Endothelial cell of umbilical vein (primary cell): Measurements from ENCODE around the gene RGS10. TPM values are rescaled to one million over a fixed set of nuclear protein-coding genes. Genes with fewer than 3 reads are reported as not detected.

Experiments used
- BruUV-seq: library from RNA; stranded (reverse); fragments of 400-500 nt; replicated peaks from 2 replicates; lab custom pipeline; 2021; lab: Mats Ljungman, UMichigan
- CTCF ChIA-PET: fragments of 300-600, 350-600 bp; sonication (Branson Sonifier 250); formaldehyde crosslinking; loops from one replicate; lab custom pipeline; 2021; ENCODE audit warnings: antibody characterized with exemption, inconsistent platforms; lab: Charles Lee
- POLR2A ChIA-PET: fragments of 300-600, 350-600 bp; sonication (Branson Sonifier 250); formaldehyde crosslinking; loops from one replicate; lab custom pipeline; 2021; ENCODE audit warnings: antibody characterized with exemption, inconsistent platforms; lab: Charles Lee
- DNase-seq: peaks from one replicate; pipeline ENCODE4 v3.0.0-alpha.2; 2011; ENCODE audit warnings: low read depth, low spot score
- FAIRE-seq: peaks from 2 replicates; lab custom pipeline; 2011; peaks lifted over from hg19 to GRCh38; lab: Jason Lieb, UNC
- H2AFZ ChIP-seq: 2 replicates; pipeline ENCODE4 v1.6.0; 2012; ENCODE audit warnings: low read depth, low read length, control low read depth, inconsistent platforms
- H3K27ac ChIP-seq: 2 replicates; pipeline ENCODE4 v1.5.1; 2011; ENCODE audit warnings: low read depth, mild to moderate bottlenecking, control low read depth, low read length, moderate library complexity; ENCODE audit not compliant: insufficient read depth
- H3K27me3 ChIP-seq, 2 experiments: 2 replicates each; pipeline versions ENCODE4 v1.6.0 to v1.6.1; 2011; ENCODE audit warnings: low read length in 2 of 2, mixed read lengths in 1 of 2; ENCODE audit not compliant: control insufficient read depth in 2 of 2, insufficient read depth in 2 of 2
- H3K36me3 ChIP-seq, 2 experiments: 2 replicates in 1 of 2; 3 replicates in 1 of 2; pipeline ENCODE4 v1.5.1; 2011; ENCODE audit warnings: low read length in 2 of 2, mild to moderate bottlenecking in 1 of 2, moderate library complexity in 1 of 2; ENCODE audit not compliant: control insufficient read depth in 2 of 2, insufficient read depth in 2 of 2; ENCODE audit errors: extremely low read depth in 1 of 2
- H3K4me1 ChIP-seq: 3 replicates; pipeline ENCODE4 v1.5.1; 2011; ENCODE audit warnings: mild to moderate bottlenecking, low read length; ENCODE audit not compliant: control insufficient read depth, insufficient read depth; ENCODE audit errors: extremely low read depth
- H3K4me2 ChIP-seq: 2 replicates; pipeline ENCODE4 v1.6.1; 2011; ENCODE audit warnings: low read length, control low read depth, mixed read lengths; ENCODE audit not compliant: insufficient read depth
- H3K4me3 ChIP-seq, 3 experiments: fragments of 200-600 bp in 1 of 3; sonication (generic), shearing (Covaris generic) in 1 of 3; replicated peaks in 1 of 3; 2 replicates each; pipeline ENCODE4 v1.5.1; 2011 to 2016; ENCODE audit warnings: control low read depth in 3 of 3, low read length in 3 of 3, mild to moderate bottlenecking in 2 of 3, inconsistent platforms in 1 of 3, low read depth in 1 of 3, moderate library complexity in 1 of 3; ENCODE audit not compliant: insufficient read depth in 1 of 3
- H3K79me2 ChIP-seq: 2 replicates; pipeline ENCODE4 v1.6.0; 2012; ENCODE audit warnings: low read length, inconsistent platforms; ENCODE audit not compliant: control insufficient read depth, insufficient read depth
- H3K9ac ChIP-seq: replicated peaks from 2 replicates; pipeline ENCODE3; 2011; ENCODE audit warnings: low read length, control low read depth; ENCODE audit not compliant: insufficient read depth; ENCODE audit errors: extremely low read depth
- H3K9me1 ChIP-seq: replicated peaks from 3 replicates; pipeline ENCODE4 v1.6.0; 2011; ENCODE audit warnings: mild to moderate bottlenecking, low read length; ENCODE audit not compliant: control insufficient read depth, insufficient read depth; ENCODE audit errors: extremely low read depth
- H3K9me3 ChIP-seq: replicated peaks from 2 replicates; pipeline ENCODE4 v1.5.1; 2012; ENCODE audit warnings: low read length, inconsistent platforms; ENCODE audit not compliant: control insufficient read depth, insufficient read depth
- H4K20me1 ChIP-seq: replicated peaks from 2 replicates; pipeline ENCODE3; 2011; ENCODE audit warnings: mild to moderate bottlenecking, low read length; ENCODE audit not compliant: control insufficient read depth, insufficient read depth; ENCODE audit errors: extremely low read depth
- EZH2 ChIP-seq: IDR thresholded peaks from 2 replicates; pipeline ENCODE4 v1.6.1; 2012; ENCODE audit warnings: borderline replicate concordance, low read depth, mild to moderate bottlenecking, moderate library complexity, low read length, inconsistent platforms; ENCODE audit not compliant: severe bottlenecking
- FOS ChIP-seq: IDR thresholded peaks from 2 replicates; pipeline ENCODE4 v1.6.1; 2011; ENCODE audit warnings: mild to moderate bottlenecking, low read length, moderate library complexity, borderline replicate concordance; ENCODE audit not compliant: insufficient read depth
- GATA2 ChIP-seq: IDR thresholded peaks from 2 replicates; pipeline ENCODE4 v1.7.0; 2011; ENCODE audit warnings: low read depth, mild to moderate bottlenecking, moderate library complexity, mixed read lengths, low read length; ENCODE audit not compliant: insufficient read length, insufficient read depth
- JUN ChIP-seq: IDR thresholded peaks from 2 replicates; pipeline ENCODE4 v1.6.1; 2011; ENCODE audit warnings: borderline replicate concordance, low read depth; ENCODE audit not compliant: insufficient read length, insufficient read depth
- MYC ChIP-seq: IDR thresholded peaks from one replicate; pipeline ENCODE4 v1.6.1; 2011; ENCODE audit warnings: mild to moderate bottlenecking, low read depth, low read length
- POLR2A ChIP-seq: IDR thresholded peaks from 2 replicates; pipeline ENCODE4 v1.6.1; 2012; ENCODE audit warnings: low read depth, mild to moderate bottlenecking, control low read depth, low read length
- POLR2AphosphoS5 ChIP-seq: IDR thresholded peaks from 2 replicates; pipeline ENCODE4 v1.6.1; 2012; ENCODE audit warnings: low read depth, mild to moderate bottlenecking, control low read depth, low read length, moderate library complexity; ENCODE audit not compliant: insufficient read depth
- dilution Hi-C: fragments of 300-500 bp; cut with MboI; formaldehyde crosslinking; loops from one replicate; pipeline ENCODE4 v1.15.0; 2019; ENCODE audit warnings: low sequenced_read_pairs; ENCODE audit not compliant: extremely low pct_ligation_motif_present
- intact Hi-C: fragments of 100-400 bp; cut with micrococcal nuclease; formaldehyde crosslinking; loops from one replicate; pipeline ENCODE4 v1.10.0; 2022
- polyA plus RNA-seq, 4 experiments: library from polyadenylated mRNA; depleted of rRNA in 3 of 4; stranded (reverse) in 3 of 4; unstranded in 1 of 4; fragments of >200 nt; gene quantifications; 2 replicates each; pipeline versions ENCODE4 v1.2.1 to v1.2.3, GENCODE V29; 2011 to 2012; ENCODE audit warnings: missing spikeins in 1 of 4
- total RNA-seq: library from RNA; stranded (reverse); gene quantifications from 2 replicates; pipeline ENCODE4 v1.2.3, GENCODE V29; 2021
- TF ChIP-seq, protein P1 (sequence below), 2 donors: IDR thresholded peaks; 1 replicate in 1 of 2; 2 replicates in 1 of 2; pipeline ENCODE4 v1.5.1; 2011; ENCODE audit warnings: low read length in 2 of 2, mild to moderate bottlenecking in 2 of 2, moderate library complexity in 2 of 2, control low read depth in 1 of 2, inconsistent platforms in 1 of 2, low read depth in 1 of 2; ENCODE audit not compliant: insufficient read depth in 1 of 2; ENCODE audit errors: extremely low read depth in 1 of 2
- TF ChIP-seq, protein P2 (sequence below): IDR thresholded peaks from 2 replicates; pipeline ENCODE4 v1.6.1; 2011; ENCODE audit not compliant: insufficient read depth, insufficient read length

RGS10 gene
- total and polyA plus RNA-seq, 2 donors (not counting 3 experiments of a cell fraction or from before 2014, with no cell fraction given), result 7.8 to 22.4 TPM

DNA sequence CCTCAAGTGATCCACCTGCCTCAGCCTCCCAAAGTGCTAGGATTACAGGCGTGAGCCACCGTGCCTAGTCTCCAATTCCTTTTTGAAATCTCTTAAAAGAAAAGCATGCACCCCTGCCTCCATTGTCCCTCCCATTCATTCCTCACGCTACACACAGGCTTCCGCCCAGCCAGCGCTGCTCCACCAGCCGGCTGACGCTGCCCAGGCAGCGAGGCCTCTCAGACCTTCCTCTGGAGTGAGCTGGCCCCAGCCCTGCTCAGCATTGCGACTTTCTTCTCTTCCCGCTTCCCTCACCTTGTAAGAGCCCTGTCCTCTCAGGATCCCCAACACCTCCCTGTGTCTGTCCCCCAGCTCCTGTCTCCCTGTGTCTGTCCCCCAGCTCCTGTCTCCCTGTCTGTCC lies 23.6 kb downstream of the RGS10 start:
- no peaks in the 10 kb centered on the region for H3K79me2 ChIP-seq
- H3K27me3 ChIP-seq, result no peaks in the 10 kb centered on the region
- TF ChIP-seq JUN (no peak), FOS (no peak), EZH2 (no peak), POLR2A (no peak), MYC (no peak), GATA2 (no peak), POLR2AphosphoS5 (no peak)
- TF ChIP-seq, protein P1, sequence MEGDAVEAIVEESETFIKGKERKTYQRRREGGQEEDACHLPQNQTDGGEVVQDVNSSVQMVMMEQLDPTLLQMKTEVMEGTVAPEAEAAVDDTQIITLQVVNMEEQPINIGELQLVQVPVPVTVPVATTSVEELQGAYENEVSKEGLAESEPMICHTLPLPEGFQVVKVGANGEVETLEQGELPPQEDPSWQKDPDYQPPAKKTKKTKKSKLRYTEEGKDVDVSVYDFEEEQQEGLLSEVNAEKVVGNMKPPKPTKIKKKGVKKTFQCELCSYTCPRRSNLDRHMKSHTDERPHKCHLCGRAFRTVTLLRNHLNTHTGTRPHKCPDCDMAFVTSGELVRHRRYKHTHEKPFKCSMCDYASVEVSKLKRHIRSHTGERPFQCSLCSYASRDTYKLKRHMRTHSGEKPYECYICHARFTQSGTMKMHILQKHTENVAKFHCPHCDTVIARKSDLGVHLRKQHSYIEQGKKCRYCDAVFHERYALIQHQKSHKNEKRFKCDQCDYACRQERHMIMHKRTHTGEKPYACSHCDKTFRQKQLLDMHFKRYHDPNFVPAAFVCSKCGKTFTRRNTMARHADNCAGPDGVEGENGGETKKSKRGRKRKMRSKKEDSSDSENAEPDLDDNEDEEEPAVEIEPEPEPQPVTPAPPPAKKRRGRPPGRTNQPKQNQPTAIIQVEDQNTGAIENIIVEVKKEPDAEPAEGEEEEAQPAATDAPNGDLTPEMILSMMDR (IDR thresholded peaks at IDR 0.05; ENCODE audit: extremely low read depth in 1 of 2, insufficient read depth in 1 of 2, low read depth in 1 of 2, low read length in 2 of 2), result no peak
- TF ChIP-seq, protein P2, sequence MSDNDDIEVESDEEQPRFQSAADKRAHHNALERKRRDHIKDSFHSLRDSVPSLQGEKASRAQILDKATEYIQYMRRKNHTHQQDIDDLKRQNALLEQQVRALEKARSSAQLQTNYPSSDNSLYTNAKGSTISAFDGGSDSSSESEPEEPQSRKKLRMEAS, result no peak
- H3K9ac ChIP-seq, result no peak overlapping the region
- no TSS peak for BruUV-seq
- no peak for FAIRE-seq
- ChIA-PET POLR2A (interaction anchor here (0.9 kb wide), 1 partner anchor 29 kb away, joined by 4 read pairs; no protein-coding TSS in a partner anchor), CTCF (interaction anchor here (0.7 to 2.9 kb wide), 6 partner anchors 24 to 312 kb away, joined by 3 to 11 read pairs (median 3); partner anchors contain the start of genes GRK5 and RGS10)
- H3K9me3 ChIP-seq, result no peaks in the 10 kb centered on the region
- H3K4me2 ChIP-seq, result no peak overlapping the region
- no peaks in the 10 kb centered on the region for H3K36me3 ChIP-seq
- dilution Hi-C loops (no loop called here), intact Hi-C loops (no loop called here)
- H4K20me1 ChIP-seq, result no peaks in the 10 kb centered on the region
- no peak overlapping the region for H2AFZ ChIP-seq
- H3K4me3 ChIP-seq, result no peak overlapping the region
- DNase-seq, result no peak
- no peaks in the 10 kb centered on the region for H3K9me1 ChIP-seq
- no peak overlapping the region for H3K27ac ChIP-seq
- peaks cover 36% of the 10 kb centered on the region for H3K4me1 ChIP-seq
